GM21515 (cell line): ENCODE measurements around the gene MYOM3.
"Not testable (repeated sequence)": the region's sequence is repeated elsewhere in the genome, so short reads cannot be mapped to it uniquely, and the experiment has no call there.

Source experiments
- ATAC-seq: cut with Tn5 transposase; IDR thresholded peaks from one replicate; pipeline ENCODE4 v1.9.1; 2021; ENCODE audit not compliant: unreplicated experiment

The MYOM3 gene

GRCh38 chr1:24074817-24075589, 36.9 kb downstream of the MYOM3 start:
- ATAC-seq: no peak

DNA sequence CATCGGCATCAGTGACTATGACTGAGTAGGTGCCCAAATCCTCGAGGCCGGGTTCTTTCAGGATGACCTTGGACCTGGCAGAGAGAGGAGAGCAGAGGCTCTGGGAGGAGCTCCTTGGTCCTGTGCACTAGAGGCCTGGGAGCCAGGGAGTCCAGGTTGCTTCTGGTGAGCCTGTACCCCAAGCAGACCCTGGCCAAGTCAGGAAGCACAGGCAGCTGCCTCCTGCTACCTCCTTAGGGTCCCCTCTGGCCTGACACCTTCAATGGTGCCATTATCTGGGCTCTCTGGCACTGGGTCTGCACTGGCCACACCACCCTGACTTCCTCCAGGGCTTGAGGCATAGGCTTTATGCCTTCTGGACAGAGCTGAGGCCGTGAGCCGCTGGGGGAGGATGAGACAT, 37.7 kb downstream of the MYOM3 start:
- ATAC-seq: no peak

DNA sequence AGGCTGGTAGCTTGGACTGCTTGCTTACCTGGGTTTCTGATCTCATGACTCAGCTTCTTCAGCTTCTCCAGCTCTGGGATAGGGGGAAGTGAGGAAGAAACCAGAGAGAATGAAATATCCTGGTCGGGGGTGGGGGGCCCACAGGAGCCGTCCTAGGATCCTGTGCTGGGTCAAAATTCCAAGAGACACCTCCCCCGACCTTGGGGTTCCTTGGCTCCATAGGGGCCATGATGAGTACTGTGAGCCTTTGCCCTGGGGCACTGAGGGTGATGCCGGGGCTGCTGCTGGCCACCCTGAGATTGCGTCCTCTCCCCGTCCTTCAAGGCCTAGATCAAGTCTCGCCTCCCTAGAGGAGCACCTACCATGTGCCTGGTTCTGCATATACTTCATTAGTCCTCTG, 40.0 kb downstream of the MYOM3 start:
- ATAC-seq: no peak

DNA sequence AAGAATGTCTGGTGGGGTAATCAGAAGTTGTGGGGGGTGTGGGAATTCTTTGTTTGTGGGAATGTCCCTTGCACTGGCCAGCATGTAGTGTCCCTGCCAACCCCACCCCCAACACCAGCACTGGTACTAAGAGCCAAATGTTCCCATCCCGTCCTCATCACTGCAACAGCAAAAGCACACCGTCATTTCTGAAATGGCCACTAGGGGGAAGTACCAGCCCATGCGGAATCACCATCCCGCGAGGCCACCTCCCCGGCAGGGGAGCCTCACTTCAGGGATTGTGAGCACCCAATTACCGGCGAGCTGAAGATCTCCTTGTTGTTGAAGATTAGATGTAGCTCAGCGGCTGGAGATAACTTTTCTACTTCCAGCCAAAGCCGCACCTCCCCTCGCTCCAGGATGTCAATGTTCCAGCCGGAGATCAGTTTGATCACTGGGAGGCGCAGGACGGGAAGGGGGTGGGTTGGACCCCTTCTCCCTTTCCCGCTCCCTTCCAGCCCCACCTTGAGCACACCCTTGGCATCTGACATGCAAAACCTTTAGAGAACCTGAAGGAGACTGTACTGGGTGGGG, 41.0 kb downstream of the MYOM3 start:
- ATAC-seq: no peak

GRCh38 chr1:24069817-24070216, 42.1 kb downstream of the MYOM3 start:
- ATAC-seq: no peak

DNA sequence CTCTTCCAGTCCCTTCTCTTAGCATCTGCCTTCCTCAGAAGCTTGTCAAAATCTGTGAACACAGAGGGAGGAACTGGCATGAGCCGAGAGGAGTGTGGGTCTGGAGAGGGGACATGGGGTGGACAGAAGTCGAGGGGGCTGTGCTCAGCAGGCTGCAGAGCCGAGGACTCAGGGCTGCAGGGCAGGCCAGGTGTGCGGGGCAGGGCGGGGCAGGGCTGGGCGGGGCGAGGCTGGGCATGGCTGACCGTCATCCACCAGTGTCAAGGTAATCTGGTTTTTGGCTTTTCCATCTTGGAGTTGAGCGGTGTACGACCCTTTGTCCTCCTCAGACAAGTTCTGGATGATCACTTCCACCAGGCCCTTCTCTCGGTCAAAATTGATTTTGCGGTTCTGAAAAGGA, 44.0 kb downstream of the MYOM3 start:
- ATAC-seq: no peak

DNA sequence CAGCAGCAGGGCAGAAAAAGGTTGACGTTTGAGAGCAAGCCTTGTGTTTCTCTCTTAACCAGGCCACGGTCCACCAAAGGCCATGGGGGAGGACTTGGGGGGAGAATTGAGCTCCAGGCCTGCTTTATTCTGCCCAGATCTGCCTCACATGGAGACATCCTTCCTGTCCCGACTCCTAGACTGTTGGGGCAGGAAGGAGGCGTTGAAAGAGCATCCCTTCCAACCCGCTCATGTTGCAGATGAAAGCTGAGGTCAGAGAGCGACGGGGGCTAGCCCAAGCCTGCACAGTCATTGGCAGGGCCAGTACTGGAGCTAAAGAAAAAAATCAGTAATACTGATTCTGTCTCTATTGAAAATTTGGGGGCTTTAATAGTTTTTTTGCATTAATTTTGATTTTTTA, 46.6 kb downstream of the MYOM3 start:
- ATAC-seq: no peak

GRCh38 chr1:24062221-24062620, 49.7 kb downstream of the MYOM3 start:
- no peak for ATAC-seq

DNA sequence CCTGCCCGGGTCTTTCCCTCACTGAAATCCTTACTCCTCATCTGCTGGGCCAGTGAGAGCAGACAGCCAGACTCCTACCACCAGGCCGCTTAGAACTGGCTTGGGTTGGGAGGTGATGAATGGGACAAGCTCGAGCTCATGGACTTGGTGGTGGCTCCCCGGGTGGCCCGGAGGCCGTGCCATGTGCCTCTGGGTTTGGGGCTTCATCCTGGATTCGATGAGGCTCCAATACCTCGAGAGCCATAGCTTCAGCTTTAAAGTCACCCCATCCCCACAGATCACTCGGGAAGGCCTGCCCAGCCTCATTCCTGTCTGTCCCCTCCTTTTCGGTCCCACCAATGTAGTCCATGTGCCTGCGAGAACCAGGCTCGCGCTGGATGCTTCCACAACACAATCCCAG, 51.5 kb downstream of the MYOM3 start:
- ATAC-seq: no peak

- no peak for ATAC-seq
Observed at GRCh38 chr1:24058671-24059455, 53.1 kb downstream of the MYOM3 start.

DNA sequence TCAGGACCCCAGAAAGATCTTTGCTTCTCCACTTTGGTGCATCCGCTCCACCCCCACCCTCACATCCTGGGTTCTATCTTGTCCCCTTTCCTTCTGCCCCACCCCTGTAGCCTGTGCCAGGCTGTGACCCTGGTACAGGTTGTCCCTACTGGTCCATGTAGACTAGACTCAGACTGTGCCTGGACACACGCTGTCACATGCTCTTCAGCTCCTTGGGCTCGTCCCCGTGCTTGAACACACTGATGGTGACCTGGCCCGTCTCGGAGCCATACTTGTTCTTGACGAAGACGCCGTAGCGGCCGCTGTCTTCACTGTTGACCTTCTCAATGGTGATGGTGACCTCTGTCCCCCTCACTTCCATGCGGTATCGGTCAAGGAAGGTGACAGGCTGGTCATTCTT, 54.8 kb downstream of the MYOM3 start:
- no peak for ATAC-seq

GRCh38 chr1:24055681-24056080, 56.3 kb downstream of the MYOM3 start:
- no peak for ATAC-seq

DNA sequence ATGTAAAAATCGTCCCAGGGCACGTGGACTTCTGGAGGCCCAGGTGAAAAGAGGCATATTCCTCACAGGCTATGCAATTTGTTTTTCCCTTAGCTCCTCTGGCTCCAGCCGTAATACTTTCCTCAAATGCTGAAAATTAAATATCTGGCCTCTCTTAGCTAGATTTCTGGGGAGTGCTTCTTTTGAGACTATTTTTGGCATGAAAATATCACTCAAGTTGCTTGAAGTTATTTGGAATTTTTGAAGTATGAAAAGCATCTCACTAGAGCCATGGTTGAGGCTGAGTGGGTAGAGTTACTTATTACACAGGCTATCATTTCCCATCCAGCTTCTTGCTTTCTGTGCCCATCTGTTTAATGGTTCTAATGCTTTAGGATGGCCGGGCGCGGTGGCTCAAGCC, 59.7 kb downstream of the MYOM3 start:
- no peak for ATAC-seq

DNA sequence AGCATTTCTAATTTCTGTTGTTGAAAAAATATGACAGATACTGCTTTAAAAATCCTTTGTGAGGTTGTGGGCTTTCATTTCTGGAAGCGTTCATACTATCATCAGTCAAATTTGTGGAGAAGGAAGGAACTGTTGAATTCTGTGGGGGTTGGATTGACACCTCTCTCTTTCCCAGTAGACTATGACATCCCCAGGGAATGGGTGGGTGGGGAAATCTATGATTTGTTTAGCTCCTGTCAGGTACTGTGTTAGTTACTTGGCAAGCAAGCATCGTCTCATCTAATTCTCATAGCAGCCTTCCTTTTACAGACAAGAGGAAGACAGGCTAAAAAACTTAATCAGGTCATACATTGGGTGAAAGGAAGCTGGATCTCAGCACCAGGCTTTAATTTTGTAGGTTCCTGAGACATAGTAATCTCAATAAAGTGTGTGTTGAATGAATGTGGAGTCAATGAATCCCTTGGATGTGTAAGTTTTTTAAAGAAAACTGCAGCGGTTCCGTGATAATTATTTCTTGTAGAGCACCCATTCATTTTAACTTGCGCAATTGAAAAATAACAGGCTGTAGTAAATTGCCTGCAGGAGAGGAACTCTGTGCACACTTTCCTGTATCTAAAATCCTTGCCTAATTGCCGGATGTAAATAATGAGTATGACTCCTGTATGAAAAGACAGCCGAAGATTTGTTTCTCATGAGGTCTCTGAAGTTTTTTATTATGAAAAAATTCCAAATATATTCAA, 60.6 kb downstream of the MYOM3 start:
- ATAC-seq: no peak

GRCh38 chr1:24049733-24050132, 62.2 kb downstream of the MYOM3 start:
- ATAC-seq: no peak

DNA sequence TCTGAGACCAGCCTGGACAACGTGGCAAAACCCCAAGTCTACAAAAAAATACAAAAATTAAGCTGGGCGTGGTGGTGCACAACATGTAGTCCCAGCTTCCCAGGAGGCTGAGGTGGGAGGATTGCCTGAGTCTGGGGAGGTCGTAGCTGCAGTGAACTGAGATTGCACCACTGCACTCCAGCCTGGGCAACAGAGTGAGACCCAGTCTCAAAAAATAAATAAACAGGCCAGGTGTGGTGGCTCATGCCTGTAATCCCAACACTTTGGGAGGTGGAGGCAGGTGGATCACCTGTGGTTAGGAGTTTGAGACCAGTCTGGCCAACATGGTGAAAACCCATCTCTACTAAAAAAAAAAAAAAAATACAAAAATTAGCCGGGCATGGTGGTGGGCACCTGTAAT, 63.0 kb downstream of the MYOM3 start:
- ATAC-seq: not testable (repeated sequence)

GRCh38 chr1:24048205-24048869, 63.6 kb downstream of the MYOM3 start:
- no peak for ATAC-seq

GRCh38 chr1:24047110-24047477, 64.8 kb downstream of the MYOM3 start:
- no peak for ATAC-seq

DNA sequence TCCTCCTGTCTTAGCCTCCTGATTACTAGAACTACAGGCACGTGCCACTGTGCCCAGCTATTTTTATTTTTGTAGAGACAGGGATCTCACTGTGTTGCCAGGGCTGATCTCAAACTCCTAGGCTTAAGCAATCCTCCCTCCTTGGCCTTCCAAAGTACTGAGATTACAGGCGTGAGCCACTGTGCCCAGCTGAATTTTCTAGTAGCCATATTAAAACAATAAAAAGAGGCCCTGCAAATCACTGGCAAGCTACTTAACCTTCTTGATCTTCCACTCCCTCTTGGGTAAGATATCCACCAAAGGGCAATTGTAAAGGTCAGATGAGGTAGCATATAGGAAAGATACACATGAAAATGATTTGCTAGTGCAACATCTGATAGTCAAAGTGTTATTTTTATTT, 66.2 kb downstream of the MYOM3 start:
- no peak for ATAC-seq

DNA sequence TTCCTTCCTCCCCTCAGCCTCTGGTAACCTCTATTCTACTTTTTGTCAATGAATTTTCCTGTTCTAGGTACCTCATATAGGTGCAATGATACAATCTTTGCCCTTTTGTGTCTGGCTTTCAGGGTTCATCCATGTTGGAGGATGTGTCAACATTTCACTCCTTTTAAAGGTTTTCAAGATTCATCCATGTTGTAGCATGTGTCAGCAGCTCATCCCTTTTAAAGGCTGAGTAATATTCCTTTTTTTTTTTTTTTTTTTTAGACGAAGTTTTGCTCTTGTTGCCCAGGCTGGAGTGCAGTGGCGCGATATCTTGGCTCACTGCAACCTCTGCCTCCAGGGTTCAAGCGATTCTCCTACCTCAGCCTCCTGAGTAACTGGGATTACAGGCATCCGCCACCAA, 67.3 kb downstream of the MYOM3 start:
- ATAC-seq: not testable (repeated sequence)
